Fibroblast of skin of right biceps (primary cell): ENCODE measurements around the gene PRPF40A.

ENCODE experiments used
- DNase-seq: peaks from one replicate; pipeline ENCODE4 v3.0.0-alpha.2; 2013

PRPF40A gene

DNA sequence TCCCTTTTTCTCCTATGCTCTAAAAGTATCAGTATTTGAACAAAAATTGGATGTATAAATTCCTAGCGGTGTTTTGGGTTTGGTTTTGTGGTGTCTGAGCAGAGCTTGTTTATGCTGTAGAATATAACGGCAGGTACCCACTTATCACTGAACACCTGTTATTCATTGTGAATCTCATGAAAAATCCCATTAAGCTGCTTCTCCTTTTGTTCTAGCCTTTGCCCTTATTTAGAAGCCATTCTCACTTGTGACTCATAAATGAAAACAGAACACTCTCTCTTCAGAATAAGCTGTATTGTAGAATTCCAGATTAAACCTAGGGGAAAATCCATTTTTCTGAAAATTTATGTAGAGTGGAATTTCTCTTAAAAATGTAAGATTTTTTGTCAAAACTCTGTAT, 104.0 kb downstream of the PRPF40A start:
- DNase-seq = peak; percentile 39

DNA sequence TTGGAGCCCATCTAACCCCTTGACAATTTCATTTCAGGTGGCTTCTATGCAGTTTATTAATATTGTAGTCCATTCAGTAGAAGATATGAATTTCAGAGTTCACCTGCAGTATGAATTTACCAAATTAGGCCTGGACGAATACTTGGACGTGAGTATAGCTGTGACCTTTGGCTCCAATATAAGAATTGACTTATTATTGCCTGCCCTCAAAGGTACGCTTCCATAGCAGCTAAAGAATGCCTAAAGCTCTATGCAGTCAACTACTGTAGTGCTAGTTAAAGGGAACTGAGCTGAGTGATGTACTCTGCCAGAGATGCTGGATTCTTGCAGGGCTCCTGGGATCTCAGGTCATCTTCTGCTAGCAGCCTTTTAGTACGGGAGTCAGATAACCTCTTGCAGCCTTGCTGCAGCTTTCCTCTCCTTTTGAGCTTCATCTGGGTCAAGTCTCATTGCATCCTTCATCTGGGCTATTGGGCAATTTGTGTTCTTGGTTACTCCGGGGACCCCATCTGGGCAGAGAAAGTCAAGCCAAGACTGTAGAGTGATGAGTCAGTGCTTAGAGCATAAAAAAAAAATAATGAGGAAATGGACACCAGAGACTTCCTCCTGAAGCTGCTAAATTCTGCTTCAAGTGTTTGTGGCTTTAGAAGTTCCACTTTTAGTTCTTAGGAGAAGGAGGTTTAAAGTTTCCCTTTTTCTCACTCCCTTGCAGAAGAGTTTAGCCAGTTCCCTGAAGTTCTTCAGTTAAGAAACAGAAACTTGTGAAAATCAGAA, 105.6 kb downstream of the PRPF40A start:
- DNase-seq = peak; percentile 73

DNA sequence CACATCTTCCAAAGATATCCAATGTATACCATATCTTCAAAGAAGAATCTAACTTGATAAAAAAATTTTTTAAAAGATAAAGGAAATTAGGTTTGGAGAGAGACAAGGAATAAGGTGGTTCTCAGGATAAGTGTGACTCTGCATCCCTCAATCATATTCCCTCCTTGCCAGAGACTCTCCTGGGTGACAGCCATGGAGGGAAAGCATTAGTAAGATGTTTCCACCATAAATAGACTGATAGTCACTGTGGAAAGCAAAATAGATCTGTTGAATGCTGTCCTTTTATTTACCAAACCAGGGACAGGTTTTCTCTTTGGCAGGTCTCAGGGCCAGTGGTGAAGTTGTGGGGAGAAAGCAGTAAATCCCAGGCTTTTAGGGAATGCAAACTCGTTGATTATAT, 107.6 kb downstream of the PRPF40A start:
- no peak for DNase-seq

DNA sequence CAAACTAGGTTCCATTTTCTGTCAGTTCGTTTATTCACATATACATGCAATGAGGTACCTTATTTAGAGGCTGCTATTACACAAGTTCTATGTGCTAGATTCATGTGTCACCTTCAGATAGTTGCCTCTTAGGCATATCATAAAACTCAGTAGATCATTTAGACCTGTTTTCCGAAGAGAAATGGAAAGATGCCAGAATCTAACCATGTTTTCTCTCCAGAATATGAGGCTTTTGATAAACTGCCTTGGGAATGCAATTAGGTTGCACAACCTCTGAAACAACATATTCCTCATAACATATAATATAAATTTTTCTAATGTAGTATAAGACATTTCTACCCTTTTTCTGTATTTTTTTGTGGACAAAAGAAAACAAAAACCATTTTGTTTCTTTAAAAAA, 108.1 kb downstream of the PRPF40A start:
- no peak for DNase-seq

DNA sequence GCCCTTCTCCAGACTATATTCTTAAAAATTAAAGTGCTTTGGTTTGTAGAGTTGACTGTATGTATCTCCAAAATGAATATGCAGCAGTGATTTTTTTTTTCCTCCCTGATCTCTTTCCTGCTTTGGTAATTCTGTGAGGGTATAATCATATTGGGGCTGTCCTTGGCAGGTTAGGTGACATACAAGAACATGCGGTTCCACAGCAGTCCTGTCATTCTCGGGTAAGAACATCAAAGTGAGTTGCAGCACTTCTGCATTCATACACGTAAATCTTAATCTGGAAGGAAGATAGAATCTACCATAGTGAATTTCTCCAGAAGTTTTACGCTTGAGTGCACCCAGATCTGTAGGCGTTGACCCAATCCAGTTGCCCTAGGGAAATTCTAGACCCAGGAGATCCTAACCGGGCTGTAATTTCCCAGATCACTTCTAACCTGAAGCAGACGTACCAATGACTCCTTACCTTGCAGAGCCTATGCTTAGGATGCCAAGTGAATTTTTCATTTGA, 109.4 kb downstream of the PRPF40A start:
- no peak for DNase-seq

DNA sequence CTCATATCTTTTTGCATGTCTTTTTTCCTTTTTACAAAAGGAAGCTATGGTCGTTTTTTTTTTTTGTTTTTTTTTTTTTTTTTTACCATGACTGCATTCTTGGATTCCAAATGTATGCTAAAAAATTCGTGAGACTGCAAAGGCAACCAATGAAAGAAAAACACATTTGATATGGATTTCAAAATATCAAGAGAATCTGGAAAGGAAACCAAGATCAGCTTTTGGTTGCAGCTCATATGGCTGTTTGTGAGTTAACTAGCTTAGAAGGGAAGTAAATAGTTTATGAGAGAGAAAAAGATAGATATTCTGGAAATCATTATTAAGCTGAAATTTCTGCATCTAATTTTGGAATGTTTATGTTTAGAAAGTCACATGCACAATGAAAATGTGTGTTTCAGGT, 110.3 kb downstream of the PRPF40A start:
- DNase-seq = no peak

DNA sequence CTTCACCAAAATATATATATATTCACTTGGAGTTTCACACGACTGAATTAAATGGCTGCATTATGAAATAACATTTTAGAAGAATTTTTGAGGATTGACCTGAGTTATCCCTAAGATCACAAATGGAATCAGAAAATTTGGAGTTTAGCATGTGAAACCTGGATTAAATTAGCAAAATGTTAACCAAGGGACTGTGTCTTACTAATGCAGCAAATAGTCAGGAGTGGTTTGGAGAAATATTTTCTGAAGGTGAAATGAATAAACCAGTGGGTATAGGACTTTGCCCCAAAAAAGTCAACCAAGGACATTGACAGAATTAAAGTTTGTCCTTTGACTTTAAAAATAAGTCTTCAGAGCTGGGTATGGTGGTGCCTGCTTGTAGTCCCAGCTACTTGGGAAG, 111.2 kb downstream of the PRPF40A start:
- peak; percentile 42 for DNase-seq

DNA sequence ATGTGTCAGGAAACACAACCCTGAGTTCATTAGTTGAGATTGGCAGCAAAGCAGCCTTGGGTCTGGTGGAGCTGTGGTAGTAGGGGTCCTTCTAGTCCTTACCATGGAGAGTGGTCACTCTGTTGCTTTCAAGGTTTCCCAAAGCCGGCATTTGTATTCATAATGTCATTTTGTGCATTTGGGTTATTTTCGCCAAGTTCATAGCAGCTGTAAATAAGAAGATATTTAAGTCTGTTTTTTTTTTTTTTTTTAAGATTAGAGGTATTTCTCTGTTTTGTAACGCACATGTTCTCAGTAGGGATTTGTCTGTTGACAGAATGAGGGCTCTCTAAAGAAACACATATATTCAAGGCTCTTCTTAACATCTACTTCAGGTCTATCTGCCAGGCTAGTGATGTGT, 114.1 kb downstream of the PRPF40A start:
- no peak for DNase-seq

DNA sequence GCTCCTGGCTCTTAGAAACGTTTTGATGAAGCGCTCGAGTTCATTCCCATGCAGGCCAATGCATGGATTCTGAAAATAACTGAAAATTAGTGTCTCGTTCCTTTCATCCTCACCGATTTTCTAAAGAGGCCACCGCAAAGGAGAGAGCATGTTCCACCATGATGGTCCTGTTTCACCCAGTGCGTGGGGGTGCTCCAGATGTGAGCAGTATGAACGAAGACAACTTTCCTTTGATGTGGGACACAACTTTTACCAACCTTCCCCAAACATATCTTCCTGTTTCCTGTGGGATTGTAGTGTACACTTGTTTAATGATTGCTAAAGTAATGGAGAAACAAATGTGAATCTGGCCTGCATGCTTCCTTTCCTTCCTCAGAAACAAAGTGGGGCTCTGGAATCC, 114.5 kb downstream of the PRPF40A start:
- DNase-seq = no peak
